ENCODE data around the gene MUC13.
"Not testable (repeated sequence)": the region's sequence is repeated elsewhere in the genome, so short reads cannot be mapped to it uniquely, and the experiment has no call there.

Gene MUC13

GRCh38 chr3:124934577-124934976 is at the start of gene MUC13:
Gene MUC13 (minus strand): TSS chr3:124934751. CDS start chr3:124934712, 39 bp downstream.
- DNase-seq (ENCODE audit: low read depth), result no peak

GRCh38 chr3:124982855-124983254 is 48.3 kb upstream of the MUC13 start:
- DNase-seq (ENCODE audit: low read depth), result no peak

GRCh38 chr3:124981472-124981871 is 46.9 kb upstream of the MUC13 start:
- no peak for DNase-seq (ENCODE audit: low read depth)

DNA sequence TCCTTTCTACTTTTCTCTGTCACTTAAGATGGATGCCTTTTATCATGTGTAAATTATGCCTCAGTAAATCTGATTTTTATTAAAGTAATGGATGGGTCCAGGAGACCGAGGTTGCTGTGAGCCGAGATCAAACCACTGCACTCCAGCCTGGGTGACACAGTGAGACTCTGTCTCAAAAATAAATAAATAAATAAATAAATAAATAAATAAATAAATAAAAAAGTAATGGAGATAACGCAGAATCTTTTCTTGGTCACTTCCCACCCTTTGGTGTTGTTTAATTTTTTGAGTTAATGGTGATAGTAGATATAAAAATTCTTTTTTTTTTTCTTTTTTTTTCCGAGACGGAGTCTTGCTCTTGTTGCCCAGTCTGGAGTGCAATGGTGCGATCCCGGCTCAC is 44.1 kb upstream of the MUC13 start:
- DNase-seq (ENCODE audit: low read depth), result no peak

GRCh38 chr3:124976383-124976782 is 41.8 kb upstream of the MUC13 start:
- DNase-seq (ENCODE audit: low read depth), result no peak

DNA sequence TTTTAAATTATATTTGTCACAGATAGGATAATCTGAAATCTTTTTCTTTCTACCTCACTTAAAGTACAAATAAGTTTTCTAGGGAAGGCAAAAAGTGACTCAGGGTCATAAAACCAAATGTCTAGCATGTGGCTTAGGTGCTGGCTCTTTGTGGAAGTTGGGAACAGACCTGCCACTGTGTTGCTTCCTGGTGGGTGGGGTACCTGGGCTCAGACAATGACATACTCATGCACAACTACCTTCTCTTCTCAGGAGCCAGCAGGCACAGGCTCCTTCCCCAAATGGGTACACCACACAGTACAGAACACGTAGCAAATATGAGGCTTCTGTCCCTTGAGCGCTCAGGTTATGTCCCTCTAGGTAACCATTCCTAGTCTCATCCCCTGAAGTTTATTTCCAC is 40.1 kb upstream of the MUC13 start:
- no peak for DNase-seq (ENCODE audit: low read depth)

- DNase-seq (ENCODE audit: low read depth), result no peak
These were observed 38.7 kb upstream of the MUC13 start for GRCh38 chr3:124973290-124973689.

DNA sequence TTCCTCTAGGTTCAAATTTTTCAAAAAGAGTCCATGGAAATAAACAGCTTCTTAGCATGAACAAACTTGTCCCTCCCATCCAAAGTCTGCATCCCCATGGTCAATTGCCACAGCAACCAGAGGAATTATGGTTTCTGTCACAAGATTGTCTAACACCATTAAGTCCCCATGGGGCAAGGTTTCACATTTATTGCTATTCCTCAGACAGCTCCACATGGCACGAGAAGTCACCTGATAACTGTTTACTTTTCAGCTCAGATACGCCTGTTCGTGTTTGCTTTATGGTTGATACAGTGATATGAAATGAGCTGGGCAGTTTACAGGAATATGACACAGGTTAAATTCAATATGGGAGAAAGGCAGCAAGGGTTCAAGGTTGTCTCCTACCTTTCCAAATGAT is 37.9 kb upstream of the MUC13 start:
- no peak for DNase-seq (ENCODE audit: low read depth)

DNA sequence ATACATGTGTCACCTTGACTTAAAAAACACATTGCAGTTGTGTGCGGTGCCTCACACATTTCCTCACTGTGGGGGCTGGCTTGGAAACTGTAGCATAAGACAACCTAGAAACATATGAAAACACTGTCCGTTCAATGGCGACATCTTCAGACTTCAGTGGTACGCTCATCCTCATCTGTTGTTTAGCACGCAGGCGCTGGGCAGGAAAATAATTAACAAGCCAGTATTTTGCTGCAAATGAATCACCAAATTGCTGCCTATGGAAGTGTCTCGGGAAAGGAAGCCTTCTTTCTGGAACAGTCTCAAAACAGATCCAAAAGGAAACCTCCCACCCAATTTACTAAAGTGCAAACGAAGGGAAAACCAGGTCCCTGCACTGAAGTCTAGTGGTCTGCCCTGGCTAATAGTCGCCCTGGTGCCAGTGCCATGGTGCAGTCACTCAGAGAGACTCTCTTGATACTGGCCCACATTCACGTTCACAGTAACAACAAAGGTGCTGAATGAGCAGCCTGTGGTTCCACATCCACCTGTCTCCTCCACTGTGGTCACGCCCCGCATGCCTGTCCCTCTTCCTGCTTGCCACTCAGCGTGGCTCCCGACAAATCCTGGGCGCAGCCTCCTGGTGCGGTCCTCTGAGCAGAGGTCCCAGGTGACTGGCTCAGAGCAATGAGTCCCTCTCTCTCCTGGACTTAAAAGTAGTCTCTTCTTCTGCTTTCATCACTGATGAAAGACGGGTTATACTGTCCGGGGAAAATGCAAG is 35.6 kb upstream of the MUC13 start:
- DNase-seq (ENCODE audit: low read depth), result no peak

GRCh38 chr3:124969190-124969589 is 34.6 kb upstream of the MUC13 start:
- DNase-seq (ENCODE audit: low read depth), result no peak

- no peak for DNase-seq (ENCODE audit: low read depth)
These were observed 33.4 kb upstream of the MUC13 start for GRCh38 chr3:124967964-124968363.

DNA sequence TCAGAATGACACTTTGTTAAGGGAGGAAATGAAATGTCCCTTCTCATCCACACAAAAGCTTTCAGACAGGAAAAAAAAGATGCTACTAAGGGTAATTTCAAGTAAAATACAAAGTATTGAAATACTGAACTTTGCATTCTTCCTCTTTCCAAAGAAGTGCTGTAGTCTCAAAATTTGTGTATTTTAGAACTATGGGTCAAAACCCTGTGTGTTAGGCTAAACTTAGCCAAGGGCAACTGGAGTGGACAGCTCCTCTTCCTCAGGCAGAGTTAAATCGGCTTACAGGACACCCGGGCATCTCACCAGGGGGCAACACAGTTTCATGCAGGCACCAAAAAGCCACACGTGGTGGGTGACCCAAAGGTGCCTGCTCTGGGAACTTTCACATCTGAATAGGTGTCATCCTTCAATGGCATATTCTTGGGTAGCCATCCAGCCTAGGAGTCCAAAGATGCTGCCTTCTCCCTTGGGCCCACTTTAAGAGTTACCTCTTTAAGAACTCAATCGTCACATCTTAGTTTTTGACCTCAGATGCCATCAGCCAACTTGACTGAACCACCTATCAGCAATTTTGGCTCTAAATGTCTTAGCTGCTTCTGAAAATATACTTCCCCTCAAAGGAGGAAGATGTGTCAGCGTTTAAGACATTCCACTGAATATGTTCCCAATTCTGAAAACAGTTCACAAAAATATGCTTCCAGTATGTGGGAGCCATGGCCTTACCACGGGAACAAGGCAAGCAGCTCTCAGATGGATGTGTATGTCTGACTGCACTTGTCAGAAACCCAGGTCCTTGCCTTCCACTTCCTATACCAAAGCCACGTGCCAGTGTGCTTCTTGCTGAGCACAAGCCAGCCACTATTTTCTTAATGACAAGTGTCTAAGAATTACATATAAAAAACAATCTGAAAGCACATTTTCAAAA is 32.2 kb upstream of the MUC13 start:
- no peak for DNase-seq (ENCODE audit: low read depth)

DNA sequence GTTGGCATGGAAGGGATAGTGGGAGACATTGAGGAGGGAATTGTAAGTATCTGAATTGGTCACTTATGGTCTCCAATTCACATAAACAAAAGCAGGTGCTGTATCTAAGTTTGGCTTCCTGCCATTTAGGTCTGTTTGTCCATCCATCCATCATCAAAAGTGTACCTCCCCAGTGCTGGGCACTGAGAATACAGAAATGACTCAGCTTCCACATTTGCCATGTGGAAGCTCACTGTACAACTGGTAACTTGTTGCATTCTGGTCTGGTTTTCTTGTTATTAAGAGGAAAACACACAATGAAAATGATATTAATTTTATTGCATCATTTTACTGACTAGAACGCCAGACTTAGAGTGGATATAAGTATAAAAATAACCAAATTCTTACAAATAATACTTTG is 30.9 kb upstream of the MUC13 start:
- DNase-seq (ENCODE audit: low read depth), result no peak

DNA sequence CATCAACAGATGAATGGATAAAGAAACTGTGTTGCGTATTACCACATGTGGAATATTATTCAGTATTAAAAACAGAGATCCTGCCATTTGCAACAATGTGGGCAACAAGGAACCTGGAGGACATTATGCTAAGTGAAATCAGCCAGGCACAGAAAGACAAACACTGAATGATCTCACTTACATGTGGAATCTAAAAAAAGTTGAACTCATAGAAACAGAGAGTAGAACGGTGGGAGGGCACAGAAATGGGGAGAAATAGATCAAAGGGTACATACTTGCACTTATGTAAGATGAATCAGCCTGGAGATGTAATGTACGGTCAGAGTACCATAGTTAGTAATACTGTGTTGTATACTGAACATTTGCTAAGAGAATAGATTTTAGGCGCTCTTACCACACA is 29.8 kb upstream of the MUC13 start:
- DNase-seq (ENCODE audit: low read depth), result no peak

- no peak for DNase-seq (ENCODE audit: low read depth)
These were observed 29.2 kb upstream of the MUC13 start for GRCh38 chr3:124963755-124964154.

DNA sequence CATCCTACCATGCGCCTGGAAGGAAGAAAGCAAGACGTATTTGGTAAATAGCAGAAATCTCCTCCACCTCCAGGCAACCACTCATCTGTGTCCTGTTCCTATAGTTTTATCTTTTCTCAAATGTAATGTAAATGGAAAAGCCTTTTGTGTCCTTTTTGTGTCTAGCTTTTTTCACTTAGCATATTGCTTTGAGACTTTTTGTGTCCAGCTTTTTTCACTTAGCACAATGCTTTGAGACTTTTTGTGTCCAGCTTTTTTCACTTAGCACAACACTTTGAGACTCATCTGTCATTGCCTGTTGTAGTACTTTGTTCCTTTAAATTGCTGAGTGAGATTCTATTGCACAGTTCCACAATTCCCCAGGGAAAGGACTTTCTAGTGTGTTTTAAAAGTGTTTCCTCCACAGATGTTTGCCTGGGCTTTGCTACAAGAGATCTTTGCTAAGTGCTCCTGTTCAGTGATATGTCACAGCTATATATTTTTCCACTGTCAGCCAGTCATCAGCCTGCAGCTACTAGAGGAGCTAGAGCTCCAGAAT is 27.9 kb upstream of the MUC13 start:
- DNase-seq (ENCODE audit: low read depth), result no peak

GRCh38 chr3:124960698-124961097 is 26.1 kb upstream of the MUC13 start:
- DNase-seq (ENCODE audit: low read depth), result no peak

- no peak for DNase-seq (ENCODE audit: low read depth)
These were observed 25.6 kb upstream of the MUC13 start for GRCh38 chr3:124960105-124960504.

GRCh38 chr3:124957951-124958350 is 23.4 kb upstream of the MUC13 start:
- DNase-seq (ENCODE audit: low read depth), result not testable (repeated sequence)

DNA sequence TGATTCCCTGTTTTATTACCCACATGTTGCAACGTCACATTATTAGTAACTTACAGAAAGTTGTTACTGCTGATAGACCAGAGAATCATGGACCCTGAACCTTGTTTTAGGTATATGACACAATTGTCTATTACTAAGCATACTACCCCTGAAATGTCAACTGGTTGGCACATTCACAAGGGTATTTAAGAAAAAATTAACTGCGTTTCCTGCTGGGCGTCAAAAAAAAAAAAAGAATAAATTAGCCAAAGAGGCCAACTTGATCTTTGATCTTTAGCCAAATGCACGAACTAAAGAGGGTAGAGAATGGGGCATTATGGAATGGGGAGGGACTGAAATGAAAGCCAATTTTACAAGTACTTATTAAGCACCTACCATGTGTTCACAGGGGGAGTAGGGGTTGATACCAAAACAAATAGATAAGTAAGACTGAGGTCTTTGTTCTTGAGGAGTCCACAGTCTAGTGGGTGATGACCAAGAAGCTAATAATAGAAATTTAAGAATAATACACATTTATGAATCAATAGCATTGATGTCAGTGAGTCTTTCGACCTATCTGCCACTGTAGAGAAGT is 17.8 kb upstream of the MUC13 start:
- no peak for DNase-seq (ENCODE audit: low read depth)

DNA sequence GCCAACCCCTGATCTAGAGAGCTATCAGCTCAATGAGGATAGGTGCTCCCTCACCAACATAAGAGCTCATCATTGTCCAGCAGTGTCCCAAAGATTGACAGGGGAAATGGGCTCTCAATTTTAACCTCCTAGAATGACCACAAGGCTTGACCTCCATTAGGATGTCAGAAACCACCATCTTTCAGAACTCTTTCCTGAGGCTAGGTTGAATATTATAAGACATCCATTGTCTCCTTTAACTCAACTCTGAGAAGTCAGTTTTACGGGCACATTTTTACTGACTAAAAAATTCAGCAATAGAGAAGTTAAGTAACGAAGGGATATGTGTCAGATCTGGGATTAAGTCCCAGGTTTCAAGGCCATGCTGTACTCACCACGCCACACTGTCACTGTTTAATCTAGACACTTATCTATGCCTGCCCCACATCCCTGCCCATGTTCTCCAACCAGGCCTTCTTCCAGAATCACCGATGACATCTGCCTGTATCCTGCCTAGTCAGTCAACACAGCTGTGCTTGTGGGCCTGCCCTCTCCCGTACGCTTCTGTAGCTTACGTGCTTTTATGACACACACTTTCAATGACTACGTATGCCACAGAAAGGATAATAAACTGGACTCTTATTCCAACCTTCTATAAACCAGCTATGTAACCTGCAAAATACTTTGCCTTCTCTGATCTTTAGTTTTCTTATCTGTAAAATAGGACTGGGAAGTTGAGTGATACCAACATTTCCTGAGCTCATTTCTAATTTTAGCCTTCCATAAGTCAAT is 17.1 kb upstream of the MUC13 start:
- DNase-seq (ENCODE audit: low read depth), result no peak

GRCh38 chr3:124950026-124950425 is 15.5 kb upstream of the MUC13 start:
- DNase-seq (ENCODE audit: low read depth), result no peak
